ENCODE data around the gene UQCRHL. TPM values are rescaled to one million over a fixed set of nuclear protein-coding genes. Genes with fewer than 3 reads are reported as not detected.

The UQCRHL gene
- total and polyA plus RNA-seq, 2 of the 8 experiments (the other 6 are each of a cell fraction or from before 2014, with no cell fraction given): 3.7 to 3.9 TPM

GRCh38 chr1:15852828-15853302 is 45.4 kb upstream of the UQCRHL start:
- peaks cover 0 to 6% (median 2%) of the 10 kb centered on the region in 4 experiments; a peak in 2 of 7 replicates for H3K4me1 ChIP-seq (replicated peaks in 1 of 4; ENCODE audit: control insufficient read depth in 3 of 4, insufficient read depth in 4 of 4, low read length in 3 of 4)
- TF ChIP-seq RXRA (IDR thresholded peaks at IDR 0.05; ENCODE audit: insufficient read depth, low read depth, low read length) (no peak), SIX5 (IDR thresholded peaks at IDR 0.05; ENCODE audit: low read depth, low read length) (no peak), FOSL1 (IDR thresholded peaks at IDR 0.05; ENCODE audit: insufficient read depth, low read depth, low read length) (no peak), KDM4A (IDR thresholded peaks at IDR 0.05; ENCODE audit: low read depth, low read length, severe bottlenecking) (no peak), BRCA1 (IDR thresholded peaks at IDR 0.05; ENCODE audit: low read depth, low read length) (no peak), CHD1 (IDR thresholded peaks at IDR 0.05; ENCODE audit: low read depth, low read length) (no peak)

More at GRCh38 chr1:15852828-15853302, 45.4 kb upstream of the UQCRHL start:
- WGBS, 2 experiments (ENCODE audit: extremely low coverage in 1 of 2, insufficient coverage in 1 of 2, insufficient read length in 1 of 2, insufficient replicate concordance in 2 of 2, low coverage in 1 of 2, low lambda C conversion rate in 2 of 2, missing lambda C conversion rate in 1 of 2): 94% methylated on average over 3 of the region's 3 CpGs; no CpG with 5 or more reads in 1 of the 2 experiments
- no peak overlapping the region for H3K18ac ChIP-seq (ENCODE audit: extremely low read depth, low read length)
- no peak overlapping the region for H3K27ac ChIP-seq (ENCODE audit: low read depth, low read length)
- H2BK20ac ChIP-seq (ENCODE audit: low read length): no peak overlapping the region
- no peaks in the 10 kb centered on the region; a peak in 1 of 7 replicates for H3K27me3 ChIP-seq (replicated peaks in 1 of 4; ENCODE audit: control insufficient read depth in 3 of 4, extremely low read depth in 1 of 4, insufficient read depth in 3 of 4, low read length in 3 of 4)
- H3K79me1 ChIP-seq (ENCODE audit: low read depth, low read length): peaks cover 3% of the 10 kb centered on the region; the same call in 1 of the 2 replicates
- no peaks in the 10 kb centered on the region for H3K9me3 ChIP-seq (ENCODE audit: insufficient read depth in 2 of 2, low read depth in 1 of 2, low read length in 1 of 2)
- H3K9ac ChIP-seq (replicated peaks in 1 of 4; ENCODE audit: extremely low read depth in 1 of 4, low read depth in 3 of 4, low read length in 3 of 4): no peak overlapping the region
- no peak overlapping the region for H3K4me2 ChIP-seq (ENCODE audit: insufficient read depth in 1 of 2, low read depth in 2 of 2, low read length in 2 of 2)
- no peak overlapping the region for H2AFZ ChIP-seq (ENCODE audit: low read length)
- H3K36me3 ChIP-seq (ENCODE audit: control insufficient read depth in 2 of 4, insufficient read depth in 4 of 4, low read length in 3 of 4): no peaks in the 10 kb centered on the region; a peak in 1 of 8 replicates
- H3K4me3 ChIP-seq (ENCODE audit: extremely low read depth in 1 of 4, insufficient read depth in 2 of 4, low read depth in 3 of 4, low read length in 4 of 4): no peak overlapping the region
- H3K23ac ChIP-seq (ENCODE audit: insufficient read length): no peak overlapping the region
- CTCF ChIA-PET (ENCODE audit: partially characterized antibody): interaction anchor here (0.6 to 1.7 kb wide), 6 partner anchors 25 to 105 kb away, joined by 3 to 5 read pairs (median 3); no protein-coding TSS in a partner anchor
- no peak overlapping the region for H2BK120ac ChIP-seq (replicated peaks; ENCODE audit: low read depth, low read length)
- H2BK15ac ChIP-seq (ENCODE audit: low read length): no peak overlapping the region
- H3K14ac ChIP-seq (ENCODE audit: insufficient read length): no peak overlapping the region
- POLR2A ChIA-PET (ENCODE audit: partially characterized antibody): interaction anchor here (1.5 to 1.6 kb wide), 2 partner anchors 14 to 19 kb away, joined by 3 to 6 read pairs; no protein-coding TSS in a partner anchor
- H4K20me1 ChIP-seq (replicated peaks in 1 of 2; ENCODE audit: control insufficient read depth in 1 of 2, insufficient read depth in 2 of 2, low read length in 2 of 2): peaks cover 0 to 5% of the 10 kb centered on the region in 2 experiments
- FAIRE-seq (no peak), DNase-seq (ENCODE audit: low read depth in 1 of 2, low spot score in 2 of 2) (no peak)
- no peak overlapping the region for H4K8ac ChIP-seq (ENCODE audit: extremely low read depth, insufficient read depth, low read length)
- H2BK12ac ChIP-seq (ENCODE audit: low read depth, low read length): 0 out of 2 replicates have a peak overlapping the region, but pooled peaks have one; percentile 60
- no peak overlapping the region for H4K5ac ChIP-seq (ENCODE audit: insufficient read length, low read depth, low read length)
- H3K79me2 ChIP-seq (ENCODE audit: control insufficient read depth in 1 of 2, insufficient read depth in 2 of 2, low read length in 2 of 2): peaks cover 0 to 91% of the 10 kb centered on the region in 2 experiments; a peak in 3 of 4 replicates
- H2AK5ac ChIP-seq (ENCODE audit: low read depth, low read length): peak overlapping the region; percentile 75; the same call in 1 of the 2 replicates
- H3K56ac ChIP-seq (replicated peaks; ENCODE audit: insufficient read length, low read depth, low read length): no peak overlapping the region
- H2BK5ac ChIP-seq (ENCODE audit: low read depth, low read length): no peak overlapping the region
- no peak overlapping the region for H4K91ac ChIP-seq (replicated peaks; ENCODE audit: insufficient read length, low read length)
- peaks cover 8% of the 10 kb centered on the region for H3K23me2 ChIP-seq (ENCODE audit: low read depth, low read length)
- H3K4ac ChIP-seq (replicated peaks; ENCODE audit: insufficient read length, low read depth, low read length): no peak overlapping the region

All from H1 (cell line).